Measurements from ENCODE around the gene TRIM72.
"Not testable (repeated sequence)": the region's sequence is repeated elsewhere in the genome, so short reads cannot be mapped to it uniquely, and the experiment has no call there.

Gene TRIM72

GRCh38 chr16:31258366-31258765, 44.4 kb downstream of the TRIM72 start:
- no peak for DNase-seq (ENCODE audit: low spot score)

GRCh38 chr16:31260136-31260931, 46.4 kb downstream of the TRIM72 start:
- DNase-seq (ENCODE audit: low spot score): no peak

- DNase-seq (ENCODE audit: low spot score): no peak
Measured at GRCh38 chr16:31262084-31262483, 48.2 kb downstream of the TRIM72 start.

- peak; percentile 72 for DNase-seq (ENCODE audit: low spot score)
Measured at GRCh38 chr16:31265329-31266245, 51.7 kb downstream of the TRIM72 start.

GRCh38 chr16:31267332-31268032, 53.6 kb downstream of the TRIM72 start:
- no peak for DNase-seq (ENCODE audit: low spot score)

GRCh38 chr16:31268033-31268365, 54.1 kb downstream of the TRIM72 start:
- DNase-seq (ENCODE audit: low spot score): no peak

- DNase-seq (ENCODE audit: low spot score): no peak
Measured at GRCh38 chr16:31268891-31269290, 55.0 kb downstream of the TRIM72 start.

- DNase-seq (ENCODE audit: low spot score): no peak
Measured at GRCh38 chr16:31269541-31269940, 55.6 kb downstream of the TRIM72 start.

- DNase-seq (ENCODE audit: low spot score): not testable (repeated sequence)
Measured at GRCh38 chr16:31269973-31270372, 56.1 kb downstream of the TRIM72 start.

GRCh38 chr16:31270795-31271194, 56.9 kb downstream of the TRIM72 start:
- no peak for DNase-seq (ENCODE audit: low spot score)

GRCh38 chr16:31271621-31272190, 57.8 kb downstream of the TRIM72 start:
- DNase-seq (ENCODE audit: low spot score): no peak

- DNase-seq (ENCODE audit: low spot score): no peak
Measured at GRCh38 chr16:31273187-31273586, 59.3 kb downstream of the TRIM72 start.

GRCh38 chr16:31273676-31274075, 59.8 kb downstream of the TRIM72 start:
- no peak for DNase-seq (ENCODE audit: low spot score)

GRCh38 chr16:31274831-31275816, 61.2 kb downstream of the TRIM72 start:
- no peak for DNase-seq (ENCODE audit: low spot score)

GRCh38 chr16:31276600-31276999, 62.7 kb downstream of the TRIM72 start:
- no peak for DNase-seq (ENCODE audit: low spot score)

GRCh38 chr16:31277659-31278260, 63.8 kb downstream of the TRIM72 start:
- DNase-seq (ENCODE audit: low spot score): no peak

- not testable (repeated sequence) for DNase-seq (ENCODE audit: low spot score)
Measured at GRCh38 chr16:31278853-31279252, 64.9 kb downstream of the TRIM72 start.

Measured in CD4-positive, alpha-beta T cell treated with Interleukin-2 at 100 ng/mL for 4 hours (primary cell).